ENCODE measurements around the gene MBOAT7.
A peak's percentile ranks its signal among the peaks of the same experiment; 100 is the strongest.

Gene MBOAT7

GRCh38 chr19:54164369-54165068, 24.9 kb downstream of the MBOAT7 start:
- peak; percentile 15 to 67 (median 30) for DNase-seq (ENCODE audit: low read depth in 3 of 3)

- DNase-seq (ENCODE audit: low read depth in 3 of 3) = no peak
These were observed 26.5 kb downstream of the MBOAT7 start for GRCh38 chr19:54162884-54163283.

GRCh38 chr19:54162241-54162805, 27.1 kb downstream of the MBOAT7 start:
- DNase-seq (ENCODE audit: low read depth in 3 of 3) = peak; percentile 56 to 83 (median 64)

- DNase-seq (ENCODE audit: low read depth in 3 of 3) = no peak
These were observed 28.5 kb downstream of the MBOAT7 start for GRCh38 chr19:54160854-54161253.

GRCh38 chr19:54160182-54160811, 29.1 kb downstream of the MBOAT7 start:
- no peak for DNase-seq (ENCODE audit: low read depth in 3 of 3)

GRCh38 chr19:54159352-54160181, 29.8 kb downstream of the MBOAT7 start, which contains the start of gene LENG1:
TSS of gene LENG1 (minus strand) at chr19:54159721. CDS start at chr19:54159695, 26 bp downstream.
- DNase-seq (ENCODE audit: low read depth in 3 of 3) = peak; percentile 95 to 99 (median 98)

GRCh38 chr19:54158812-54159351, 30.5 kb downstream of the MBOAT7 start:
- DNase-seq (ENCODE audit: low read depth in 3 of 3) = peak in 1 of 3 experiments; percentile 30

GRCh38 chr19:54156953-54157352, 32.4 kb downstream of the MBOAT7 start:
- no peak for DNase-seq (ENCODE audit: low read depth in 3 of 3)

GRCh38 chr19:54156490-54156889, 32.9 kb downstream of the MBOAT7 start:
- no peak for DNase-seq (ENCODE audit: low read depth in 3 of 3)

- DNase-seq (ENCODE audit: low read depth in 3 of 3) = no peak
These were observed 33.7 kb downstream of the MBOAT7 start for GRCh38 chr19:54155694-54156093.

GRCh38 chr19:54154603-54155345, 34.6 kb downstream of the MBOAT7 start:
- no peak for DNase-seq (ENCODE audit: low read depth in 3 of 3)

- DNase-seq (ENCODE audit: low read depth in 3 of 3) = no peak
These were observed 35.6 kb downstream of the MBOAT7 start for GRCh38 chr19:54153731-54154326.

- DNase-seq (ENCODE audit: low read depth in 3 of 3) = no peak
These were observed 36.4 kb downstream of the MBOAT7 start for GRCh38 chr19:54152878-54153524.

- no peak for DNase-seq (ENCODE audit: low read depth in 3 of 3)
These were observed 37.1 kb downstream of the MBOAT7 start for GRCh38 chr19:54152267-54152666.

GRCh38 chr19:54151362-54152035, 37.9 kb downstream of the MBOAT7 start:
- DNase-seq (ENCODE audit: low read depth in 3 of 3) = no peak

GRCh38 chr19:54149021-54149812, 40.2 kb downstream of the MBOAT7 start:
- DNase-seq (ENCODE audit: low read depth in 3 of 3) = no peak

- DNase-seq (ENCODE audit: low read depth in 3 of 3) = no peak
These were observed 41.2 kb downstream of the MBOAT7 start for GRCh38 chr19:54148158-54148557.

- no peak for DNase-seq (ENCODE audit: low read depth in 3 of 3)
These were observed 41.7 kb downstream of the MBOAT7 start for GRCh38 chr19:54147676-54148075.

Measured in stimulated activated CD4-positive, alpha-beta T cell treated with anti-CD3 and anti-CD28 coated beads, TNF-alpha, amount 100 ng/mL, for 24 hours (primary cell).